GM12878 (cell line): ENCODE measurements around the gene CACNA1D.

Experiments used
- CEBPB ChIP-seq, 2 experiments: fragments of 150-350 bp in 1 of 2; IDR thresholded peaks; 2 replicates each; pipeline ENCODE4 v1.6.1; 2012 to 2014; ENCODE audit warnings: low read depth in 2 of 2, low read length in 2 of 2, borderline replicate concordance in 1 of 2, inconsistent platforms in 1 of 2
- CHD4 ChIP-seq: fragments of 200-600 bp; sonication (generic); IDR thresholded peaks from 2 replicates; pipeline ENCODE4 v1.6.1; 2016; ENCODE audit warnings: mild to moderate bottlenecking
- CTCF ChIP-seq, 3 experiments: IDR thresholded peaks in 2 of 3; conservative IDR thresholded peaks in 1 of 3; 2 replicates each; pipeline ENCODE4 v1.5.1; 2011; ENCODE audit warnings: low read depth in 3 of 3, low read length in 3 of 3, mild to moderate bottlenecking in 3 of 3, control low read depth in 2 of 3, moderate library complexity in 2 of 3, inconsistent platforms in 1 of 3, mixed read lengths in 1 of 3; ENCODE audit not compliant: control insufficient read depth in 2 of 3, insufficient read depth in 1 of 3; ENCODE audit errors: extremely low read depth in 1 of 3
- EP300 ChIP-seq, 2 experiments: fragments of 150-350 bp in 1 of 2; IDR thresholded peaks; 2 replicates each; pipeline ENCODE4 v1.6.1; 2011 to 2012; ENCODE audit warnings: low read depth in 2 of 2, low read length in 2 of 2, borderline replicate concordance in 1 of 2, improper control_type of control experiment in 1 of 2, inconsistent platforms in 1 of 2; ENCODE audit not compliant: control insufficient read depth in 1 of 2
- HCFC1 ChIP-seq: fragments of 150-350 bp; IDR thresholded peaks from 2 replicates; pipeline ENCODE4 v1.6.1; 2014; ENCODE audit warnings: low read length
- LARP7 ChIP-seq: fragments of 450-650 bp; IDR thresholded peaks from 2 replicates; pipeline ENCODE4 v1.6.1; 2017; ENCODE audit warnings: mild to moderate bottlenecking
- RUNX3 ChIP-seq: IDR thresholded peaks from 2 replicates; pipeline ENCODE4 v1.6.1; 2012; ENCODE audit warnings: low read length, inconsistent platforms
- TAF1 ChIP-seq: IDR thresholded peaks from 2 replicates; pipeline ENCODE4 v1.6.1; 2011; ENCODE audit warnings: mild to moderate bottlenecking, low read depth, low read length, borderline replicate concordance
- ZNF24 ChIP-seq: fragments of 450-650 bp; IDR thresholded peaks from 2 replicates; pipeline ENCODE4 v1.6.1; 2017; ENCODE audit warnings: antibody characterized with exemption, mild to moderate bottlenecking
- ZZZ3 ChIP-seq: IDR thresholded peaks from 2 replicates; pipeline ENCODE4 v1.6.1; 2011; ENCODE audit warnings: low read depth; ENCODE audit not compliant: control insufficient read depth, insufficient read length
- TF ChIP-seq, protein P1 (sequence below): fragments of 450-650 bp; IDR thresholded peaks from 2 replicates; pipeline ENCODE4 v1.6.1; 2017; ENCODE audit warnings: low read depth, mild to moderate bottlenecking, moderate library complexity
- TF ChIP-seq, protein P2 (sequence below): IDR thresholded peaks from 2 replicates; pipeline ENCODE4 v1.6.1; 2012; ENCODE audit warnings: low read depth, low read length, improper control_type of control experiment

DNA sequence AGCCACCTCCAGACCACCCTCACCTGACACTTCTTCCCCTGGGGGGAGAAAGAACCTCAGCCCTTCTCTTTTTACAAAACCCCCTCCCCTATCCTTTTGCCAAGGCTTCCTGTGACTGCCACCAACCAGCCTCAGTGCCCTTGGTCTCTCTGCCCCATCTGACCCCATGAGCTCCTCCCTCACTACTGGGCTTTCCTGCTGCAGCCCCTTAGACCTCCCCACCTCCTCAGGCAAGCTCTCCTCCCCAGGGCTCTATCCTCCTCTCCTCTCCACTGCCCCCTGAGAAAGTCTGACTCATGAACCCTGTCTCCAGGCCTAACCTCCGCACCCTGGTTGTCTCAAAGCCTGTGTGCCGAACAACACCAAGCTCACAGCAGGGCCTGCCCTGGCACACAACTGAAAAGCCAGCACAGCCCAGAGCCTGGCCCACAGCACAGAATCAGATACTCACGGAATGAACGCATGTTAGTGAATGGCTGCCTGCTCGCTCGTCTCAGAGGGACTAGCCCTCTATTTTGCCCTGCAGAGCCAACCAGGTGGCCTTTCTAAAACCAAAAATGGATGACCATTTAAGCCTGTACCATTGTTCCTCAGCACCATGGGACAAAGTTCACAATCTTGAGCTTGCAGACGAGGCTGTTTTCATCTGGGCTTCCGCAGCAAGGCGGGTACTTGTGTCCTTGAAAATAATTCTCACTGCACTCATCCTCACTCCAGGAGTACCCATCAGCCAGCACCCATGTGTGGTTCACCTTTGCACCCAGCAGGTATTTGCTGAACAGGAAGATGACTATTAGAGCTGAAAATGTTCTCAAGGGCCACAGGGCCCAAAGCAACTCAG is 350.1 kb downstream of the CACNA1D start:
- TF ChIP-seq ZZZ3 (no peak), RUNX3 (no peak), ZNF24 (no peak), EP300 (IDR thresholded peaks at IDR 0.05; ENCODE audit: borderline replicate concordance in 1 of 2, control insufficient read depth in 1 of 2, low read depth in 2 of 2, low read length in 2 of 2) (no peak), HCFC1 (no peak), CTCF (IDR thresholded peaks at IDR 0.05 in 2 of 3, conservative IDR thresholded peaks at IDR 0.05 in 1 of 3; ENCODE audit: control insufficient read depth in 2 of 3, extremely low read depth in 1 of 3, insufficient read depth in 1 of 3, low read depth in 3 of 3, low read length in 3 of 3) (no peak), TAF1 (no peak), CHD4 (no peak), LARP7 (no peak), CEBPB (IDR thresholded peaks at IDR 0.05; ENCODE audit: borderline replicate concordance in 1 of 2, low read depth in 2 of 2, low read length in 2 of 2) (no peak)
- TF ChIP-seq, protein P1, sequence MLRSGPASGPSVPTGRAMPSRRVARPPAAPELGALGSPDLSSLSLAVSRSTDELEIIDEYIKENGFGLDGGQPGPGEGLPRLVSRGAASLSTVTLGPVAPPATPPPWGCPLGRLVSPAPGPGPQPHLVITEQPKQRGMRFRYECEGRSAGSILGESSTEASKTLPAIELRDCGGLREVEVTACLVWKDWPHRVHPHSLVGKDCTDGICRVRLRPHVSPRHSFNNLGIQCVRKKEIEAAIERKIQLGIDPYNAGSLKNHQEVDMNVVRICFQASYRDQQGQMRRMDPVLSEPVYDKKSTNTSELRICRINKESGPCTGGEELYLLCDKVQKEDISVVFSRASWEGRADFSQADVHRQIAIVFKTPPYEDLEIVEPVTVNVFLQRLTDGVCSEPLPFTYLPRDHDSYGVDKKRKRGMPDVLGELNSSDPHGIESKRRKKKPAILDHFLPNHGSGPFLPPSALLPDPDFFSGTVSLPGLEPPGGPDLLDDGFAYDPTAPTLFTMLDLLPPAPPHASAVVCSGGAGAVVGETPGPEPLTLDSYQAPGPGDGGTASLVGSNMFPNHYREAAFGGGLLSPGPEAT = no peak
- TF ChIP-seq, protein P2, sequence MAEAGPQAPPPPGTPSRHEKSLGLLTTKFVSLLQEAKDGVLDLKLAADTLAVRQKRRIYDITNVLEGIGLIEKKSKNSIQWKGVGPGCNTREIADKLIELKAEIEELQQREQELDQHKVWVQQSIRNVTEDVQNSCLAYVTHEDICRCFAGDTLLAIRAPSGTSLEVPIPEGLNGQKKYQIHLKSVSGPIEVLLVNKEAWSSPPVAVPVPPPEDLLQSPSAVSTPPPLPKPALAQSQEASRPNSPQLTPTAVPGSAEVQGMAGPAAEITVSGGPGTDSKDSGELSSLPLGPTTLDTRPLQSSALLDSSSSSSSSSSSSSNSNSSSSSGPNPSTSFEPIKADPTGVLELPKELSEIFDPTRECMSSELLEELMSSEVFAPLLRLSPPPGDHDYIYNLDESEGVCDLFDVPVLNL = no peak
